ENCODE results near the gene NIT2. TPM values are rescaled to one million over a fixed set of nuclear protein-coding genes. Genes with fewer than 3 reads are reported as not detected.

The NIT2 gene
- total and polyA plus RNA-seq, 2 of the 4 experiments (the other 2 are of a cell fraction) = 12.4 to 27.1 TPM

- DNase-seq = no peak
- H3K4me2 ChIP-seq (ENCODE audit: low read depth, low read length) = no peak overlapping the region
- H3K56ac ChIP-seq (ENCODE audit: extremely low read depth, insufficient read depth, low read length) = no peak overlapping the region
- dilution Hi-C loops (cut with HindIII; ENCODE audit: low sequenced_read_pairs, unreplicated experiment) (no loop called here), in situ Hi-C loops (cut with MboI; ENCODE audit: low sequenced_read_pairs) (no loop called here), intact Hi-C loops (cut with micrococcal nuclease) (no loop called here)
- H3K4me1 ChIP-seq (ENCODE audit: control insufficient read depth, insufficient read depth, low read length) = peaks cover 6% of the 10 kb centered on the region
- peak overlapping the region in 1 of 2 experiments; percentile 17; a peak in 1 of 4 replicates for H4K8ac ChIP-seq (ENCODE audit: low read depth in 2 of 2, low read length in 2 of 2)
- peaks cover 21 to 26% of the 10 kb centered on the region in 2 experiments for H3K79me1 ChIP-seq (ENCODE audit: low read depth in 1 of 2, low read length in 2 of 2)
- CTCF ChIA-PET = interaction anchor here (0.7 to 1.4 kb wide), 2 partner anchors 48 to 405 kb away, joined by 3 read pairs; no protein-coding TSS in a partner anchor
- H2BK20ac ChIP-seq (ENCODE audit: low read depth, low read length) = no peak overlapping the region
- H2AK5ac ChIP-seq (ENCODE audit: low read depth, low read length) = no peak overlapping the region
- H3K9me1 ChIP-seq (ENCODE audit: insufficient read depth, low read length) = peaks cover 9% of the 10 kb centered on the region
- H3K27ac ChIP-seq (ENCODE audit: insufficient read depth, low read length) = no peak overlapping the region
- no peak overlapping the region for H3K9ac ChIP-seq (ENCODE audit: low read depth, low read length)
- H4K5ac ChIP-seq (ENCODE audit: low read depth, low read length) = no peak overlapping the region
- H2AK9ac ChIP-seq (replicated peaks; ENCODE audit: low read depth, low read length, poor library complexity) = no peak overlapping the region
- H3K14ac ChIP-seq (replicated peaks; ENCODE audit: low read depth, low read length) = no peak overlapping the region
- BruUV-seq (replicated peaks) = no TSS peak
- H2AFZ ChIP-seq (replicated peaks; ENCODE audit: low read length, poor library complexity) = no peak overlapping the region
- no peak overlapping the region for H2BK5ac ChIP-seq (ENCODE audit: low read depth, low read length, poor library complexity, severe bottlenecking)
- POLR2A ChIA-PET (ENCODE audit: unreplicated experiment) = no interaction called here
- H3K36me3 ChIP-seq (ENCODE audit: control insufficient read depth, insufficient read depth, low read length) = peaks cover 19% of the 10 kb centered on the region
- H3K4ac ChIP-seq (ENCODE audit: low read depth, low read length) = no peak overlapping the region
- 74% methylated on average over 4 of the region's 10 CpGs; no CpG with 5 or more reads in 1 of the 2 experiments for WGBS, 2 experiments (ENCODE audit: extremely low coverage in 2 of 2, insufficient read length in 1 of 2)
- no peak overlapping the region for H2BK120ac ChIP-seq (ENCODE audit: low read depth, low read length)
- no peak overlapping the region for H4K91ac ChIP-seq (ENCODE audit: insufficient read depth, low read depth, low read length)
- no peaks in the 10 kb centered on the region for H3K27me3 ChIP-seq (ENCODE audit: control insufficient read depth, insufficient read depth, low read length)
- no peak for ATAC-seq (ENCODE audit: low read depth)
- no peaks in the 10 kb centered on the region for H4K20me1 ChIP-seq (ENCODE audit: insufficient read depth, low read length)
- no peak overlapping the region for H3K4me3 ChIP-seq (ENCODE audit: insufficient read depth, low read depth, low read length)
- H3K18ac ChIP-seq (ENCODE audit: low read depth, low read length) = no peak overlapping the region
- no peak overlapping the region for H2BK15ac ChIP-seq (ENCODE audit: low read depth, low read length)
- no peak overlapping the region for H3K23ac ChIP-seq (ENCODE audit: low read depth, low read length)
- H3K9me3 ChIP-seq (ENCODE audit: control insufficient read depth, insufficient read depth, low read length) = no peaks in the 10 kb centered on the region
- TF ChIP-seq SMC3 (IDR thresholded peaks at IDR 0.05; ENCODE audit: low read depth, low read length) (no peak), RFX5 (IDR thresholded peaks at IDR 0.05; ENCODE audit: low read depth, low read length) (no peak), MAZ (IDR thresholded peaks at IDR 0.05; ENCODE audit: borderline replicate concordance, low read depth, low read length) (no peak), CTCF (conservative IDR thresholded peaks at IDR 0.05; ENCODE audit: low read depth, low read length) (no peak), FOS (IDR thresholded peaks at IDR 0.05; ENCODE audit: low read depth, low read length) (no peak), BHLHE40 (IDR thresholded peaks at IDR 0.05; ENCODE audit: low read depth, low read length) (no peak), MAFK (IDR thresholded peaks at IDR 0.05; ENCODE audit: low read depth, low read length) (no peak), ELK1 (IDR thresholded peaks at IDR 0.05; ENCODE audit: borderline replicate concordance, low read depth, low read length) (no peak), RAD21 (IDR thresholded peaks at IDR 0.05; ENCODE audit: low read length) (no peak), RCOR1 (IDR thresholded peaks at IDR 0.05; ENCODE audit: insufficient replicate concordance, low read length) (no peak), POLR2A (IDR thresholded peaks at IDR 0.05; ENCODE audit: low read depth, low read length) (no peak), USF2 (IDR thresholded peaks at IDR 0.05; ENCODE audit: low read depth, low read length) (no peak), MXI1 (IDR thresholded peaks at IDR 0.05; ENCODE audit: borderline replicate concordance, low read depth, low read length) (no peak), CEBPB (IDR thresholded peaks at IDR 0.05; ENCODE audit: low read depth, low read length) (no peak), CHD1 (IDR thresholded peaks at IDR 0.05; ENCODE audit: low read depth, low read length) (no peak)
Measured at GRCh38 chr3:100338911-100339310, 4.4 kb downstream of the NIT2 start.
